GM12801 (cell line): ENCODE results near the gene TADA2B.

ENCODE experiments used
- TF ChIP-seq, protein P1 (sequence below): IDR thresholded peaks from one replicate; pipeline ENCODE4 v1.5.1; 2011; ENCODE audit warnings: control low read depth; ENCODE audit not compliant: insufficient read length; ENCODE audit errors: extremely low read depth

TADA2B gene

DNA sequence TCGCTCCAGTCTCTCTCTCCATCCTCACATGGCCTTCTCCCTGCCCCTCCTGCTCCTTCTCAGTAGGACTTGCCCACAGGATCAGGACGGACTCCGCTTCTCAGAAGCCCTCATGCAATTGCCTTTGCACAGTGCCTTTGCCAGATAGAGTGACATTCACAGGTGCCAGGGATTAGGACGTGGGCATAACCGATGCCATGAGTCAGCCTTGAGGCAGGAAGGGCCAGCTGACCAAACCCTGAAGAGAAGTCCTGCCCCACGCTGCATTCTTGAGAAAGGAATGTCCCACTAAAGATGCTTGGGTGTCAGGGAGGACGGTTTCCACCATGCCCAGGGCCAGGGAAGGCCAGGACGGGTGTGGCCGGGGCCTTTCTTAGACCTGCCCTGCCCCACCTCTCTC lies 31.3 kb downstream of the TADA2B start:
- TF ChIP-seq, protein P1, sequence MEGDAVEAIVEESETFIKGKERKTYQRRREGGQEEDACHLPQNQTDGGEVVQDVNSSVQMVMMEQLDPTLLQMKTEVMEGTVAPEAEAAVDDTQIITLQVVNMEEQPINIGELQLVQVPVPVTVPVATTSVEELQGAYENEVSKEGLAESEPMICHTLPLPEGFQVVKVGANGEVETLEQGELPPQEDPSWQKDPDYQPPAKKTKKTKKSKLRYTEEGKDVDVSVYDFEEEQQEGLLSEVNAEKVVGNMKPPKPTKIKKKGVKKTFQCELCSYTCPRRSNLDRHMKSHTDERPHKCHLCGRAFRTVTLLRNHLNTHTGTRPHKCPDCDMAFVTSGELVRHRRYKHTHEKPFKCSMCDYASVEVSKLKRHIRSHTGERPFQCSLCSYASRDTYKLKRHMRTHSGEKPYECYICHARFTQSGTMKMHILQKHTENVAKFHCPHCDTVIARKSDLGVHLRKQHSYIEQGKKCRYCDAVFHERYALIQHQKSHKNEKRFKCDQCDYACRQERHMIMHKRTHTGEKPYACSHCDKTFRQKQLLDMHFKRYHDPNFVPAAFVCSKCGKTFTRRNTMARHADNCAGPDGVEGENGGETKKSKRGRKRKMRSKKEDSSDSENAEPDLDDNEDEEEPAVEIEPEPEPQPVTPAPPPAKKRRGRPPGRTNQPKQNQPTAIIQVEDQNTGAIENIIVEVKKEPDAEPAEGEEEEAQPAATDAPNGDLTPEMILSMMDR, result no peak

DNA sequence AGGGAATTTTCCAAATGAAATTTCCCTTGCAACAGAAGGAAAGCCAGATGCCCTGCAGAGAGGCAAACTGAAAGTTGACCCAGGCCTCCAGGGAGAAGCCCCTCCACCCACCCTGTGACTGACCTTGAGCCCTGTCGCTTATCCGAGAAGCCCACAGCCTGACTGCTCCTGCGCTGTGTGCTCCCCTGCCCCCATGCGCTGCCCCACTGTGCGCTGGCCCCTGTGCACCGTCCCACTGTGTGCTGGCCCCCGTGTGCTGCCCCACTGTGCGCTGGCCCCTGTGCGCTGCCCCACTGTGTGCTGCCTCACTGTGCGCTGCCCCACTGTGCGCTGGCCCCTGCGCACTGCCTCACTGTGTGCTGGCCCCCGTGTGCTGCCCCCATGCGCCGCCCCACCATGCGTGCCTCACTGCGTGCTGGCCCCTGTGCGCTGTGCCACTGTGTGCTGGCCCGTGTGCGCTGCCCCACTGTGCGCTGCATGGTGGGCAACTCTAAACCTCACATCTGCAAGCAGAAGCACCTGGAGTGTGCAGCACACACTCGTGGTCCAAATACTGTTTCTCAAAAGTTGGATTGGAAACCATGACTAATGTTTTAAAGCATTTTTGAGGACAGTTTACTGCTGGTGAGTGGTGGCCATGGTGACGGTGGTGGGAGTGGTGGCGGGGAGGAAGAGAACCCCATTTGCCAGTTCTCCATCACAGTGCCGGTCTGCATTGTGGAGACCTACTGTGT lies 33.0 kb downstream of the TADA2B start:
- TF ChIP-seq, protein P1, result no peak

DNA sequence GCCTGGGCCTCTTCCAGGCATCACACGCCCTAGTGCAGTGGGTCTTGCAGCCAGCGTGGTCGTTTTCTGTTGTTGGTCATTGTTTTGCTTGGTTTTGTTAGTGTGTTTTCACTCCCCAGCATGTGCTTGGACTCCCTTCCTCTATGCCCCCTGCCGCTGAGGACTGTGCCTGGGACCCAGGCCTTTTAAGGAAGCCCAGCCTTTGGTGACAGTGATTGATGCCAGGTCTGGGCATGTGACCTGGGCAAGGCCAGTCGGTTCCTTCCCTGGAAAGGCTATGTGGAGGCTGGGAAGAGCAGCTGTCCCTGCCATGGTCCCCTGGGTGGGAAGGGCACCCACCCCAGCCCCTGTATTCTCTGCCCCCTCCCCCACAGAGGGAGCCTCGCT lies 33.5 kb downstream of the TADA2B start:
- TF ChIP-seq, protein P1, result no peak

DNA sequence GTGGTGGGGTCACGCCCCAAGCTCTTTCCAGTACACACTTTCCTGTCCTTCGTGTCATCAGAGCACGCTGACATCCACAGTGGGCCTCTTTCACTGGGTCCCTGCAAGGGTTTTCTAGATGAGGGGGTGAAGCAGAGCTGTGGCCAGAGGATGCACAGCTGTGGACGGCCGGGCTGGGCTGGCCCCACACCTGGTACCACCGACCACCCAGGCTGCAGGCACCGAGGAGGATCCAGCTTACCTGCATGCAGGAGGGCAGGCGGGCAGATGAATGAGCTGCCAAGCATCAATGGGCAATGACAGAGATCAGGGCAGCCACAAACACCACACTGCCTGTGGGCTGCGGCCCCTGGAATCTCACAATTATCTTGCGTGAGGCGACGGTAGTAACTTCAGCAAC lies 34.2 kb downstream of the TADA2B start:
- TF ChIP-seq, protein P1, result no peak

DNA sequence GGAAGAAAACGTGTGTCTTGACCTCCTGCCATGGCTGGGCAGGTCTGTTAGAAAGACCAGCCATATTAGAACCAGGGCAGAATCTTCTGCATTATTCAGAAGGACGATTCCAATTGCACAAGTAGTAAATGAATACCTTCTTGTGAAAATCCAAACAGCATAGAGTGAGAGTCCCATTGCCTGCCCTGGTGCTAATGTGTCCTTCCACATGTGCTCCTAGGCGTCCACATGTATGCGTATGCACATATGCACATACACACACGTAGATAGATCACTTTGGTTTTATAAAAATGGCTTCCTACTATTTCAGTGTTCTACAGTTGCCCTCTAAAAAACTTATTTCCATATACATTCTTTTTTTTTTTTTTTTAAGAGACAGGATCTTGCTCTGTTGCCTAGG lies 34.9 kb downstream of the TADA2B start:
- TF ChIP-seq, protein P1, result no peak

DNA sequence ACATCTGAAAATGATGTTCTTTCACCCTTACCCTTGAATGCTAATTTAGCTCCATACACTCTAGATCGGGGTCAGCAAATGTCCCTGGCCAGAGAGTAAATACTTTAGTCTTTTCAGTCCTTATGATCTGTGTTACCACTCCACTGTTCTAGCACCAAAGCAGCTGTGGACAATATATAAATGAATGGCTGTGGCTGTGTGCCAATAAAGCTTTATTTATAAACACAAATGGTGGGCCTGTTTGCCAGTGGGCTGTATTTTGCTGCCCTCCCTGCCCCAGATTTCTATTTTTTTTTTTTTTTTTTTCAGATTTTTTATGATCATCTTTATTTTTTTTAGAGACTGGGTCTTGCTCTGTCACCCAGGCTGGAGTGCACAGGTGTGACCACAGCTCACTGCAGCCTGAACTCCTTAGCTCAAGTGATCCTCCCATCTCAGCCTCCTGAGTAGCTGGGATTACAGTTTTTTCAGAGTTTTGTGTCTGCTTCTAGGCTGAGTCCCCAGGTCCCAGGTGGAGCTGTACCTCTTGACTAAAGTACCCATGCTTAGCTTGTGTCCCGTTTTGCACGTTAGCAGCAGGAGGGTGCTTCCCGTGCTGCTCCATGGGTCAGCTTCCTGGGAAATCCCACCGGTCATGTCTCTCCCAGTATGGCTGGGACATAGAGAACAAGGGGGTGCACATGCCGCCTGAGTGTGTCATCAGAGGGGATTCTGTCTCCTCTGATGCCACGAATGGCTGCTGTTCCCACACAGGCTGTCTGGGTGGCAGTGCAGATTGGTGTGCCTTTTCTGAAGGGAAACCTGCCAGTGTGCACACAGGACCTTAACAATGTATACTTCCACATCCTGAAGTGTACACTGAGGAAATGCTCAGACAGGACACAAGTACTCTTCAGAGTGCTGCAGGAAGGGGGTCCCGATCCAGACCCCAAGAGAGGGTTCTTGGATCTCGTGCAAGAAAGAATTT lies 40.7 kb downstream of the TADA2B start:
- TF ChIP-seq, protein P1, result no peak

DNA sequence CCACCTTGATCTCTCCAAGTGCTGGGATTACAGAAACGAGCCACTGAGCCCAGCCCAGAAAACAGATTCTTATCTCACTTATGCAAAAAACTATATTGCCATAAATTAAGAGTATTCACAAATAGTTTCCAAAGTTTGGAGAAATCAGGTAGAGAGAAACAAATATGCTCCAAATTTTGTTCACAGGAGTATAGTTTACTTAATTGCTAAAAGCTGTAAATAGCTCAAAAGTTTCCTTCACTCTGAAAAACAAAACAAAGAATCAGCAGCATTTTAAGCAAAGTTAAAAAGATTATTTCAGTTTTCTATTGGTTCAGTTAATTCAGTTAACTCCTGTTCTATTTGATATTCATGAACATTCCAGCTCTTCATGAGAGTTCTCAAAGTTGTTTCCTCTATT lies 43.2 kb downstream of the TADA2B start:
- TF ChIP-seq, protein P1, result no peak
